ENCODE results near the gene ABCC4. TPM values are rescaled to one million over a fixed set of nuclear protein-coding genes. Genes with fewer than 3 reads are reported as not detected.

Gene ABCC4
- total and polyA plus RNA-seq, 2 of the 13 experiments (the other 11 are each of a cell fraction or from before 2014, with no cell fraction given): 4.2 to 11.3 TPM

GRCh38 chr13:95296326-95296925, 4.8 kb downstream of the ABCC4 start (continued):
- TF ChIP-seq AKNA (CRISPR knock-in tag; IDR thresholded peaks at IDR 0.05; ENCODE audit: borderline replicate concordance) (no peak), ZNF337 (CRISPR knock-in tag; IDR thresholded peaks at IDR 0.05; ENCODE audit: borderline replicate concordance, low read depth) (no peak), CENPX (CRISPR knock-in tag; IDR thresholded peaks at IDR 0.05) (no peak), FUBP1 (CRISPR knock-in tag; IDR thresholded peaks at IDR 0.05; ENCODE audit: borderline replicate concordance) (no peak), ZNF678 (CRISPR knock-in tag; IDR thresholded peaks at IDR 0.05) (no peak), ZNF713 (CRISPR knock-in tag; IDR thresholded peaks at IDR 0.05) (no peak), ZNF839 (CRISPR knock-in tag; IDR thresholded peaks at IDR 0.05; ENCODE audit: borderline replicate concordance) (no peak), HNF4A (CRISPR knock-in tag; IDR thresholded peaks at IDR 0.05) (0 out of 2 replicates have a peak, but pooled peaks have one; percentile 5), ZNF275 (CRISPR knock-in tag; IDR thresholded peaks at IDR 0.05; ENCODE audit: borderline replicate concordance) (no peak), SMC3 (IDR thresholded peaks at IDR 0.05; ENCODE audit: low read length) (peak; percentile 76; the same call in 1 of the 2 replicates), NAIF1 (CRISPR knock-in tag; IDR thresholded peaks at IDR 0.05; ENCODE audit: borderline replicate concordance) (no peak), XRCC5 (optimal IDR thresholded peaks at IDR 0.05; ENCODE audit: low read length) (peak; percentile 59)

Measured in HepG2 (cell line).